K562 (cell line): ENCODE measurements around the gene BTBD18. TPM values are rescaled to one million over a fixed set of nuclear protein-coding genes. Genes with fewer than 3 reads are reported as not detected.

Source experiments
- BACH1 ChIP-seq: fragments of 200-800 bp; sonication (Bioruptor generic); IDR thresholded peaks from 2 replicates; pipeline ENCODE4 v1.6.1; 2016; ENCODE audit warnings: missing genetic modification characterization, missing compliant biosample characterization
- FOS ChIP-seq: IDR thresholded peaks from 3 replicates; pipeline ENCODE4 v1.6.1; 2011; ENCODE audit not compliant: insufficient read length; ENCODE audit errors: extremely low read depth
- FOXK1 ChIP-seq: sonication (generic); formaldehyde crosslinking; IDR thresholded peaks from 2 replicates; pipeline ENCODE4 v1.8.0; 2022; ENCODE audit warnings: missing genetic modification reagents, mild to moderate bottlenecking, borderline replicate concordance
- HMGN3 ChIP-seq: IDR thresholded peaks from 2 replicates; pipeline ENCODE4 v1.6.1; 2011; ENCODE audit warnings: borderline replicate concordance, low read depth, mild to moderate bottlenecking, mixed read lengths, low read length; ENCODE audit not compliant: insufficient read length; ENCODE audit errors: extremely low read depth
- NR3C1 ChIP-seq: sonication (generic); formaldehyde crosslinking; IDR thresholded peaks from 2 replicates; pipeline ENCODE4 v1.8.1; 2022; ENCODE audit warnings: missing genetic modification reagents
- RBFOX2 ChIP-seq: fragments of 200-400 bp; formaldehyde crosslinking; IDR thresholded peaks from 2 replicates; pipeline ENCODE4 v1.6.1; 2017; ENCODE audit warnings: low read depth, mild to moderate bottlenecking, low read length, moderate library complexity
- SFPQ ChIP-seq: fragments of 200-400 bp; formaldehyde crosslinking; IDR thresholded peaks from 2 replicates; pipeline ENCODE4 v1.6.1; 2017; ENCODE audit warnings: mild to moderate bottlenecking, low read depth, low read length, moderate library complexity
- SREBF1 ChIP-seq: fragments of 150-350 bp; IDR thresholded peaks from 2 replicates; pipeline ENCODE4 v1.6.1; 2014; ENCODE audit warnings: antibody characterized with exemption, low read depth, low read length, borderline replicate concordance
- TEAD1 ChIP-seq, 2 experiments: fragments of 450-650 bp in 1 of 2; sonication (generic) in 1 of 2; formaldehyde crosslinking; IDR thresholded peaks; 2 replicates each; pipeline versions ENCODE4 v1.4.0 to v1.8.0; 2020 to 2022; ENCODE audit warnings: mild to moderate bottlenecking in 2 of 2, missing genetic modification reagents in 1 of 2
- ZNF324 ChIP-seq: fragments of 250-450 bp; sonication (Bioruptor Pico); IDR thresholded peaks from 2 replicates; pipeline ENCODE4 v1.4.0; 2020; ENCODE audit warnings: mild to moderate bottlenecking
- ZNF592 ChIP-seq: fragments of 450-650 bp; IDR thresholded peaks from 2 replicates; pipeline ENCODE4 v1.6.1; 2017; ENCODE audit warnings: antibody characterized with exemption, mild to moderate bottlenecking
- polyA plus RNA-seq, 8 experiments: library from polyadenylated mRNA; depleted of rRNA in 4 of 8; stranded (reverse) in 5 of 8; unstranded in 3 of 8; fragments of >200 nt; fragmentation: Nextera tagmentation in 2 of 8; fragmentation: Illumina TruSeq in 1 of 8; extraction: Ambion mirVana in 2 of 8; extraction: Trizol in 1 of 8; gene quantifications; 2 replicates each; pipeline versions ENCODE4 v1.2.1 to v1.2.3, GENCODE V29; 2011 to 2014; ENCODE audit warnings: inconsistent platforms in 1 of 8, missing spikeins in 1 of 8
- total RNA-seq, 7 experiments: library from RNA; depleted of rRNA in 6 of 7; stranded (reverse); fragments of >200 nt in 6 of 7; fragmentation: Illumina TruSeq in 2 of 7; extraction: Trizol in 2 of 7; gene quantifications; 2 replicates each; pipeline versions ENCODE4 v1.2.1 to v1.2.3, GENCODE V29; 2011 to 2021; ENCODE audit warnings: low replicate concordance in 1 of 7

The BTBD18 gene
- total and polyA plus RNA-seq, 9 of the 15 experiments (the other 6 are each of a cell fraction or from before 2014, with no cell fraction given), result 0.06 TPM; not detected in 8

GRCh38 chr11:57762235-57762861 is 10.7 kb upstream of the BTBD18 start (continued):
- no peak for TF ChIP-seq ZNF592
- TF ChIP-seq NR3C1 (CRISPR knock-in tag), result no peak
- TF ChIP-seq FOXK1 (CRISPR knock-in tag), result no peak
- no peak for TF ChIP-seq HMGN3
- no peak for TF ChIP-seq TEAD1 (CRISPR knock-in tag; IDR thresholded peaks at IDR 0.05)
- no peak for TF ChIP-seq ZNF324 (CRISPR knock-in tag)
- no peak for TF ChIP-seq FOS
- peak; percentile 56 for TF ChIP-seq RBFOX2
- TF ChIP-seq BACH1 (tag), result 0 out of 2 replicates have a peak, but pooled peaks have one; percentile 42
- TF ChIP-seq SREBF1, result no peak
- no peak for TF ChIP-seq SFPQ
